Smooth muscle cell of the coronary artery (primary cell): ENCODE data around the gene SYCP2L. TPM values are rescaled to one million over a fixed set of nuclear protein-coding genes. Genes with fewer than 3 reads are reported as not detected.

Source experiments
- total RNA-seq: library from RNA; depleted of rRNA; stranded (reverse); fragments of >200 nt; gene quantifications from 2 replicates; pipeline ENCODE4 v1.2.3, GENCODE V29; 2014; ENCODE audit warnings: low replicate concordance

Gene SYCP2L
- 0.08 TPM in 1 of 2 replicates, not detected in the other for total RNA-seq

DNA sequence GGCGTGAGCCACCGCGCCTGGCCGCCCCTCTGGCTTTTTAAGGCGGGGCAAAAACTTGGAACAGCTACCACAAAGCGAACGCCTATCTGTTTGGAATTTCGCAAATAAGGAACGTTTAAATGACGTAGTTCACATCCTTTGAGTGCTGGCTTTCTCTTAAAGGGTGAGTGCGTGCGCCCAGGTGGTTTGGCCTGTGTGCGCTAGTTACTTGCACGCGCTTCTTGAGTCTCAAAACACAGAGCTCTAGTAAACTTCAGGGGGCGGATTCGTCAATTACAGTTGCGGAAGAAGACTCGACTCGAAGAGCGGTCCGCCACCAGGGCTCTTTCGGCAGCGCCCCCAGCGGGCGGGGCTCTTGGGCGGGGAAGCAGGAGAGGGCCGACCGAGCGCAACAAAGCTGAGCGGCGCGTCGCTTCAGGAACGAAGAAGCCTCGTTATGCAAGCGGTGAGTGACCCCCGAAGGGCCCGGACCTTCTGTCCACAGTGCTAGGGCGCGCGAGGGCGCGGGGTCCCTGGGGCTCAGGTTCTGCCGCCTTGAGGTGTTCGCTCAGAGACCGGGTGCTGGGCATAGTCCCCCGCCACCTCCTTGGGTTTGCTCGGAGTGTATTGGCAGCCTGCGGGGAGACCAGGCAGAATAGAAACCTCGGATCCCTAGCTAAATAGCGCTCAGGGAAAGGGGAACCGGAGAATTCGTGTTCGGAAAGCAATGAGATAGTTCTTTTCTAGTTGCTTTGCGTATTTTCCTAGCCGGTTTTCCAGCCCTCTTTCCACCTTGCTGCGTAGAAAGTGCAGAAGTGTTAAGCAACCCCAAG, at the start of gene SYCP2L:
Gene SYCP2L (plus strand): TSS at position 362 of the 812 bp plus-strand sequence. CDS start 75 bp downstream, at position 437.

GRCh38 chr6:10837995-10838793, 48.7 kb upstream of the SYCP2L start, which contains the start of gene MAK:
MAK (minus strand) TSS chr6:10838539; CDS start chr6:10830648, 7,891 bp downstream.

Other genes starting within 250 kb of the SYCP2L start
- 0.38 TPM in 1 of 2 replicates, not detected in the other for gene C6orf52, start 192.4 kb upstream of the SYCP2L start, total RNA-seq
- 7.6 and 13.2 TPM in 2 replicates for gene PAK1IP1, start 192.1 kb upstream of the SYCP2L start, total RNA-seq
- gene TMEM14C, start 164.0 kb upstream of the SYCP2L start, total RNA-seq = 81.3 and 114 TPM in 2 replicates
- 43.2 and 66.3 TPM in 2 replicates for gene TMEM14B, start 139.2 kb upstream of the SYCP2L start, total RNA-seq
- not detected in 2 replicates for gene MAK, start 48.5 kb upstream of the SYCP2L start, total RNA-seq
- gene GCM2, start 5.0 kb upstream of the SYCP2L start, total RNA-seq = not detected in 2 replicates
- 0.12 TPM in 1 of 2 replicates, not detected in the other for gene ELOVL2, start 157.3 kb downstream of the SYCP2L start, total RNA-seq
- 4.1 and 7.7 TPM in 2 replicates for gene SMIM13, start 206.8 kb downstream of the SYCP2L start, total RNA-seq
- not detected in 2 replicates for gene ERVFRD-1, start 224.7 kb downstream of the SYCP2L start, total RNA-seq